ENCODE results near the gene APBA2.

The APBA2 gene

GRCh38 chr15:29107971-29108645 is 222.3 kb downstream of the APBA2 start:
- no peak for DNase-seq

DNA sequence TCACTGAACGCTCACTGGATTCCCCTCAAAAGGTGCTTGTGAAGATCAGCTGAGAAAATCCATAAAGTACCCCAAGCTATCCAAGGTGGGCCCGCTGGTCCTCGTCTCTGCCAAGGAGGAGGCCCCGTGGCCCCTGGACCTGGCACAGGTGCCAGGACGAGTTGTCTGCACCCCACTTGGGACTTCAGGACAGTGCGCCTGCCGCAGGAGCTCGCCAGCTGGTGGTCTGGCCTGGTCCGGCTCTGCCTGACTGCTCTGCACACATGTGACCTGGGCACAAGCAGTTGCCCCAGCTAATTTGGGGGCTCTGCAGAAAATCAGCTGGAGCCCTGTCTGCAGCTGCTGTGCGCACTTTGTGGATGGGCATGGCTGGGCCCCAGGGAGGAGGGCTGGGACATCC is 224.0 kb downstream of the APBA2 start:
- DNase-seq = no peak

- no peak for DNase-seq
These were observed 224.4 kb downstream of the APBA2 start for GRCh38 chr15:29110176-29110575.

- DNase-seq = no peak
These were observed 225.0 kb downstream of the APBA2 start for GRCh38 chr15:29110733-29111132.

DNA sequence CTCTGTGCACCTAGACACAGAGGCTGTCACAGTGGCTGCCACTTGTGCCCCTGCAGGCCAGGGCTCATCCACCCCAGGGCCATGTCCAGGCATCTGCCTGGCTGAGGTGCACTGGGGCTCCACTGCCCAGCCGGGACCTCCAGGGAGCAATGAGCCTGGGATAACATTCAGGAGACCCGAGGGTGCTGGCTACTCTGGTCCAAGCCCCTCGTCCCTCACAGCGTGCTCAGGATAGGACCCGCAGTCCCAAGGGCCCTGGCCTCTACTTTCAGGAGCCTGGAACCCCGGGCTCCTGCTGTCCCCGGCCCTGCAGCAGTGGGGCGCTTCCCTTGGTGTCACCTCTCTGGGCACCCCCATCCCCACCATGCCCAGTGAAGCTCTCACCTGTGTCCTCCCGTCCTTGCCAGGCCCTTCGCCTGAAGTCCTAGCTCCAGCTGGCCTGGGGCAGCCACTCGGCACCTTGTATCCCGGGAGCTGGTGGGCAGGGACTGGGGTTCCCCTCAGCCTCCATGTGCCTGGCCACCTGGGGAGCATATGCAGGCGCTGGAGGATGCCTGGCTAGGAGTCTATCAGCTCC is 226.0 kb downstream of the APBA2 start:
- DNase-seq = no peak

DNA sequence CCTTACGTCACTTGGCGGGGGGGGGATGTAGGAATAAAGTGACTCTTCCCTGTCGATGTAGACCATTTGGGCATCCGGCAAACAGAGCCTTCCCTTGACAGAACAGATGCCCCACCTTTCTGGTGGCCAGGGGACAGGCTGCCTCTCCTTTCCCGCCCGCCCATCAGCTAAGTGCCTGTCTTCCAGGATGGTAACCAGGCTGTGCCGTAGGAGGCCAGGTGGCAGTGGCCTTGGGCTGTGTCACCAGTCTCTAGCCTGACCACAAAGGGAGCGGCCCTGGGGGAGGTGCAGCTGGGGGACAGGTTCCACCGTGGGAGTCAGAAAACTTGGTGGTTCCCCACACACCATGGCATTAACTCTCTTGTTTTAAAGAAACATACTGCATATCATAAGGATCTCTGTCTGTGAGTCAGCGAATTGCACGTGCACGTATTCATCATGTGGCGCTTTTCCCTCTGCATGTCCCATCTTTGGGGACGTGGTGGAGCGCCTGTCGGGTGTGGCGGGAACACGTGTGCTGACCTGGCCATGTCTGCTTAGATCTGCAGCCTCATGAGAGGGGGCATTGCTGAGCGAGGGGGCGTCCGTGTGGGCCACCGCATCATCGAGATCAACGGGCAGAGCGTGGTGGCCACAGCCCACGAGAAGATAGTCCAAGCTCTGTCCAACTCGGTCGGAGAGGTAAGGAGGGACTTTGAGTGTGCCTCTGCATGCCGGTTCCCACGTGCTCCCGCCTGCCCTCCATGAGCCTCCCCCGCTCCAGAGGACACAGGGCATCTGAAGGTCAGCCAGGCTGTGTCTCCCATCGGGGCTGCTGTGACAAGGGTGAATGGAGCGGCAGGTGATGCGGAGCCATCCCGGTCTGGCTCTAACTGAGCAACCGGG is 227.8 kb downstream of the APBA2 start:
- DNase-seq = no peak

DNA sequence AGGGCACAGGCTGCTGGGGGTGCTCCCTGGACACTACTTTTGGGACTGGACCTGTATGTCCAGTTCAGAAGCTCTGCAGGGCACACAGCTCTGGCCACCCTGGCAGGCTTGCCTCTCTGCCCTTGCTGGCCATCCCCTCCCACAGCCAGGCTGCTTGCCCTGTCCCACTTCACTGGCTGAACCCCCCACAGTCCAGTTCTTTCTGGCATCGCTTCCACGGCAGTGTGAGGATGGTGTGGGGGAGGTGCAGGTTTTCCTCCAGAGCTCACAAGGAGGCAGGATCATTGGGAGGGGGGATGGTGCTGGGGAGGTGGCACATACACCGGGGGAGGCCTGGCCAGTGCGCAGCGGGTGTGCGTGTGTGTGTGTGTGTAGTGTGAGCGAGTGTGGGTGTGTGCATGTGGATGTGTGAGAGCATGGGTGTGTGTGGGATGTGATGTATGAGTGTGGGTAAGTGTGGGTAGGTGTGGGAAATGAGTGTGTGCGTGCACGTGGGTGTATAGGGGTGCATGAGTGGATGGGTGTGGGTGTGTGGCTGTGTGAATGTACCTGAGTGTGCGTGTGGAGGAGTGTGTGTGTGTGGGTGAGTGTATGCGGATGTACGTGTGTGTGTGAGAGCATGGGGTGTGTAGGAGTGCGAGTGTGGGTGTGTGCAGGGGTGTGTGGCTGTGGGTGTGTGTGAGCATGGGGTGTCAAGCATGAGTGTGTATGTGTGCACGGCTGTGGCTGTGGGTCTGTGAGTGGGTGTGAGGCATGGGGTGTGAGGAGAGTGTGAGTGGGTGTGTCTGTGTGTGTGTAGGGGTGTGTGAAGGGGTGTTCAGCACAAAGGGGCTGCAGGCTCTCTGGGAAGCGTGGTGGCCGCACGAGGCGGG is 228.7 kb downstream of the APBA2 start:
- no peak for DNase-seq

GRCh38 chr15:29115093-29115991 is 229.6 kb downstream of the APBA2 start:
- DNase-seq = no peak

DNA sequence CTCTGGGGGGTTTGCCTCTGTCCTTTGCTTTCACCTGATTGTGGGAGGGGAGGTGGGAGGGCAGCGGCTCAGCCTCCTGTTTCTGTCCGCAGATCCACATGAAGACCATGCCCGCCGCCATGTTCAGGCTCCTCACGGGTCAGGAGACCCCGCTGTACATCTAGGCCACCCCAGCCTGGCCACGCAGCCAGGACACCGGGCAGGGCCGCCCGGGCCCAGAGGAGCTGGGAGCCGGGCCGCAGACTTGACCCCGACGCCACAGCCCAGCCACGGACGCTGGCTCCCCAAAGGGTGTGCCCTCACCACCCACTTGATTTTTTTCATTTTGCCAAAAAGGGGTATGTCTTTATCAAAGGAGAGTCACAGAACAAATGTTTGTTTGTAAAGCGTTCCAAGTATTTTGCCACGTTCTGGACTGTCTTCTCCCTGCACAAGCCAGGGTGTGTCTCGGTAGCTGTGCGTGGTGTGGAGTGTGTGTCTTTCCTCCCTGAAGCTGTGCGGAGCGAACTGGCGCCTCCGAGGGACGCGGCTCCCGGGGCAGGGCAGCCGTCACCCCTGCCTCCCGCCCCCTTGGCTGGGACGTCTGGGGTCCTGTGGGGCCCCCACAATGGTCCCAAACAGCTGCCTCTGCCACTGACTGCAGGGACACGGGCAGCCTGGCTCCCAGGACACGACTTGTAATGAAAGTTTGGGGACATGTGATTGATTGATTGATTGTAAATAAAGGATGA is 231.4 kb downstream of the APBA2 start:
- DNase-seq = no peak

- DNase-seq = no peak
These were observed 232.0 kb downstream of the APBA2 start for GRCh38 chr15:29117778-29118177.

DNA sequence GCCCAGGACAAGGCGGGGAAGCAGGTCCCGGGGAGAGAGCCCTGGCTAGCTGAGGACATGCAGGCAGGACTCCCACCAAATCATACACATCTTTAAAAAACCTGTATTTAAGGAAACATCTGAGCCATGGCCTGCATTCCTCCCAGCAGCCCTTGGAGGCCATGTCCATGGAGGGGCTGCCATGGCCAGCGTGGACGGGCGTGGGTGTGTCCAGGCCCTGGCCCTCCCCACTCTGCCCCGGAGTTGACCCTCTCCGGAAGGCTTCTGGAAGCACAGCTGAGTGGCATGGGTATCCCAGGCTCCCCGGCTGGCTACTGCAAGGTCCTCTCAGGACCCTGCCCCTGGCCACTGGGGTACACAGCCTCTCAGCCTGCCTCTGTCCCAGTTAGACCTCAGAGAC is 234.1 kb downstream of the APBA2 start:
- DNase-seq = no peak

GRCh38 chr15:29120593-29121368 is 235.0 kb downstream of the APBA2 start:
- DNase-seq = no peak

- no peak for DNase-seq
These were observed 235.5 kb downstream of the APBA2 start for GRCh38 chr15:29121369-29121656.

DNA sequence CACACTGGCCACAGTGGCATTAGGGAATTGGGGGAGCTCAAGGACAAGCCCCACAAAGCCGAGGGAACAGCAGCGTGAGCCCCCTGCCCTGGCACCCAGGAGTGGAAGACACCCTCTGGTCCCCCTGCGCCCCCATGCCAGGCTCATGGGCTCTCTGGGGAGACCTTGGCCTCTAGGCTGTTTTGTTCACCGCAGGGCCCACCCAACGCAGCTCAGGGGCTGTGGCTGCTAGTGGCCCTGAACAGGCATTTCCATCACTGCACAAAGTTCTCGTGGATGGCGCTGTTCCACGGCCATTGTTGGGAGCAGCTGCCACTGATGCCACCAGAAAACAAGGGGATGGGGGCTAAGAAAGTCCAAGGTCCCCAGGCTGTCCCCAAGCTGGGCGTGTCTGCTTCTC is 236.1 kb downstream of the APBA2 start:
- DNase-seq = no peak

DNA sequence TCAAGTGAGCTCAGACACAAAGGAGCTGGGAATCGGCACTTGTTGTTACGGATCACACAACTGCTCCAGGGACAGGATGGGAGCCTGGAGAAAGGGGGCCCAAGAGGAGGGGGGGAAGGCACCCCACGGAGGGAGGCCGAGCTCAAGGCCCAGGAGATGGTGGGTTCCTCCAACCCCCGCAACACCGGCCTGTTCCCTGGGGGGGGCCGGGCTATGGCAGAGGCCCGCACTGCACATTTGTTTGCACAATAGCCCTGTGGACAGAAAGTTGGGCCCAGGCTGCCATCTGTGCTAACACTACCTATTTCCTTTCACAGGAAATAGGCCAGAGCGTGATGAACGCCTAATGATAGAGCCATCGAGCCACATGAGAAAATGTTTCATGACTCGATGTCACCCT is 236.7 kb downstream of the APBA2 start:
- DNase-seq = no peak

DNA sequence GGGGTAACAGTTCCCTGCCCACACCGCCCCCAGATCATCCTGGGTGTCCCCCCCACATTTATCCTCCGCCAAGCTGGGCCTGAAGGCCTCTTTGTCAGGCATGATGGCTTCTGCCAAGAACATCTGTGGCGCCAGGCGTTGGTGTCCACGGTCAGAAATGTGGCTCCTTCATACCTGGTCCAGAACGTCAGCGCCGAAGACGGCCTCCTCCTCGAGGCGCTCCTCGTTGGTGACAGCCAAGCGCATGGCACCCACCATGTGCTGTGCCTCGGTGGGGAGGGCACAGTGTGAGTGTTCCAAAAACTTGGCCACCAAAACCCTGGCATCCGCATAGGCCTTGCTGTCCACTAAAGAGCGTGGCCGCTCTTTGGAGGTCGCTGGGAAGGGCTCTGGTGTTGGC is 237.4 kb downstream of the APBA2 start:
- no peak for DNase-seq

- DNase-seq = no peak
These were observed 238.2 kb downstream of the APBA2 start for GRCh38 chr15:29123991-29124390.

- no peak for DNase-seq
These were observed 239.0 kb downstream of the APBA2 start for GRCh38 chr15:29124581-29125381.

- DNase-seq = no peak
These were observed 239.8 kb downstream of the APBA2 start for GRCh38 chr15:29125382-29126207.

All from NCI-H2029 treated with DMSO at 0.1 percent for 48 hours (cell line).